Common myeloid progenitor, CD34-positive (primary cell): ENCODE results near the gene CCNQ.

Experiments
- CTCF ChIA-PET: fragments of 350-600 bp; sonication (Branson Sonifier 250); formaldehyde crosslinking; loops from one replicate; lab custom pipeline; 2021; ENCODE audit warnings: antibody characterized with exemption; lab: Charles Lee
- POLR2A ChIA-PET: fragments of 350-600 bp; sonication (Branson Sonifier 250); formaldehyde crosslinking; loops from one replicate; lab custom pipeline; 2021; ENCODE audit warnings: antibody characterized with exemption; lab: Charles Lee
- DNase-seq, 3 donors: peaks; one replicate each; pipeline versions ENCODE4 v3.0.0 to v3.0.0-alpha.2; 2013
- H3K27ac ChIP-seq, 2 experiments: 1 replicate in 1 of 2; 2 replicates in 1 of 2; pipeline ENCODE4 v1.7.0; 2013; ENCODE audit warnings: inconsistent platforms in 2 of 2, low read length in 2 of 2, mild to moderate bottlenecking in 2 of 2, low read depth in 1 of 2, moderate library complexity in 1 of 2; ENCODE audit not compliant: severe bottlenecking in 2 of 2, insufficient read depth in 1 of 2, poor library complexity in 1 of 2
- H3K27me3 ChIP-seq, 5 experiments: replicated peaks in 2 of 5; 1 replicate in 3 of 5; 2 replicates in 2 of 5; pipeline versions ENCODE4 v1.6.1 to v1.7.0; 2013; ENCODE audit warnings: low read length in 4 of 5, mild to moderate bottlenecking in 2 of 5, moderate library complexity in 2 of 5, inconsistent platforms in 1 of 5; ENCODE audit not compliant: insufficient read depth in 5 of 5, control insufficient read depth in 4 of 5
- H3K36me3 ChIP-seq, 4 experiments: 1 replicate in 2 of 4; 2 replicates in 2 of 4; pipeline versions ENCODE4 v1.6.1 to v1.7.0; 2013; ENCODE audit warnings: low read length in 3 of 4, control low read depth in 1 of 4, mild to moderate bottlenecking in 1 of 4; ENCODE audit not compliant: control insufficient read depth in 4 of 4, insufficient read depth in 4 of 4
- H3K4me1 ChIP-seq, 4 experiments: 1 replicate in 3 of 4; 2 replicates in 1 of 4; pipeline versions ENCODE4 v1.6.1 to v1.7.1; 2013; ENCODE audit warnings: low read length in 3 of 4, mild to moderate bottlenecking in 3 of 4, control low read depth in 1 of 4, inconsistent platforms in 1 of 4, moderate library complexity in 1 of 4; ENCODE audit not compliant: control insufficient read depth in 4 of 4, insufficient read depth in 4 of 4; ENCODE audit errors: control extremely low read depth in 1 of 4
- H3K4me3 ChIP-seq, 7 experiments: 1 replicate in 4 of 7; 2 replicates in 3 of 7; pipeline versions ENCODE4 v1.5.1 to v1.7.0; 2013; ENCODE audit warnings: mild to moderate bottlenecking in 7 of 7, low read length in 6 of 7, moderate library complexity in 6 of 7, inconsistent platforms in 2 of 7, low read depth in 2 of 7, control low read depth in 1 of 7; ENCODE audit not compliant: insufficient read depth in 4 of 7, control insufficient read depth in 1 of 7; ENCODE audit errors: extremely low read depth in 1 of 7
- H3K9me3 ChIP-seq, 5 experiments: 1 replicate in 4 of 5; 2 replicates in 1 of 5; pipeline versions ENCODE4 v1.6.1 to v1.7.1; 2013; ENCODE audit warnings: low read length in 4 of 5, mild to moderate bottlenecking in 2 of 5, inconsistent platforms in 1 of 5, low read depth in 1 of 5, moderate library complexity in 1 of 5; ENCODE audit not compliant: control insufficient read depth in 4 of 5, insufficient read depth in 2 of 5; ENCODE audit errors: control extremely low read depth in 1 of 5
- WGBS: methylation state at CpG from one replicate; pipeline ENCODE4 v1.1.5; 2013; ENCODE audit not compliant: insufficient coverage; 5-methylcytosine and 5-hydroxymethylcytosine counted together

Gene CCNQ

DNA sequence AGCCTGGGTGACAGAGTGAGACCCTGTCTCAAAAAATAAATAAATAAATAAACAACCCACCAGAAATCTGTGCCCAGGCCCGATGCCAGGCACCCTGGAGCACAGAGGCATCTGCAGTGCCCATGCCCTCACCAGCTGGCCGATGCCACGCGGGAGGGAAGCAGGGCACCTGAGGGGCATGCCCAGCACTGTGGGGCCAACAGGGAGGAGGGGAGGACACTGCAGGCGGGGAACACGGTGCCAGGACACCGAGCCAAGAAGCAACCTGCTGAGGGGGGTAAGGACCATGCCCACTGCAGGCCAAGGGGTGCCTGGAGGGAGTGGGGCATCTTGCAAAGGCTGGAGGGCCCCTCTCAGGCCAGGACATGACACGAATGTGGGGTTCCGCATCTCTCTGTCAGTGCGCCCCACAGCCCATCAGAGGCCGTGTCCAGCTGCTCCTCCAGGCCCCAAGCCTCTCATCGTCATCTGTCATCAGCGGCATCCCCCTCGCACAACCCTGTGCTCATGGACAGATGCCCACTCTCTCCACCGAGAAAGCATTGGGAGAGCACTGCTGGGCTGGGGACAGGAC lies 34.8 kb upstream of the CCNQ start:
- no peak overlapping the region for H3K27ac ChIP-seq
- no peak for DNase-seq
- CTCF ChIA-PET, result no interaction called here
- no peaks in the 10 kb centered on the region for H3K36me3 ChIP-seq
- WGBS, result 96% methylated on average over 14 of the region's 15 CpGs
- H3K9me3 ChIP-seq, result peaks cover 0 to 8% (median 2%) of the 10 kb centered on the region in 5 experiments
- H3K4me3 ChIP-seq, result no peak overlapping the region
- POLR2A ChIA-PET, result no interaction called here
- H3K27me3 ChIP-seq, result peaks cover 0 to 20% (median 0%) of the 10 kb centered on the region in 5 experiments
- H3K4me1 ChIP-seq, result no peaks in the 10 kb centered on the region

- POLR2A ChIA-PET, result no interaction called here
- Histone ChIP-seq H3K4me3 (no peak overlapping the region), H3K9me3 (peaks cover 0 to 8% (median 2%) of the 10 kb centered on the region in 5 experiments), H3K27me3 (peaks cover 0 to 17% (median 0%) of the 10 kb centered on the region in 5 experiments), H3K36me3 (no peaks in the 10 kb centered on the region), H3K27ac (no peak overlapping the region), H3K4me1 (peaks cover 0 to 2% (median under 1%) of the 10 kb centered on the region in 4 experiments)
- 94% methylated on average over 11 of the region's 14 CpGs for WGBS
- CTCF ChIA-PET, result interaction anchor here (1.3 kb wide), 1 partner anchor 11 kb away, joined by 5 read pairs; no protein-coding TSS in a partner anchor
- DNase-seq, result no peak
Observed at GRCh38 chrX:153633048-153633447, 34.1 kb upstream of the CCNQ start.

DNA sequence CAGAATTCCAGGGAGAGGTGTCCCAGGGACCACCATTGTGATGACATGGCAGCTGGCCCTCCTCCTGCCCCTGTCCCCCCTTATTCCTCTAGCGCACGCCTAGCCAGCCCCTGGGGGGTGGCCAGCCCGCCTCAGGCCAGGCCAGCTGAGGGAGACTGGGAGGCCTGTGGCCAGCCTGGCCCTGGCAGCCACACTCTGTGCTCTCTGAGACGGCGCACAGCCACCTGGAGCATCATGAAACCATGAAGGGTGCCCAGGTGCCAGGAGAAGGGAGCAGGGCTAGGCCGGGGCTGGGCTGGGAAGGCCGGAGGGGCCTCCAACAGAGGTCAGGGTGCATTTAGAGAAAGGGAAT lies 33.6 kb upstream of the CCNQ start:
- H3K27me3 ChIP-seq, result peaks cover 0 to 15% (median 0%) of the 10 kb centered on the region in 5 experiments
- no peak overlapping the region for H3K27ac ChIP-seq
- H3K4me3 ChIP-seq, result no peak overlapping the region
- ChIA-PET CTCF (interaction anchor here (1.3 to 3.4 kb wide), 2 partner anchors 8 to 12 kb away, joined by 5 to 18 read pairs; no protein-coding TSS in a partner anchor), POLR2A (no interaction called here)
- H3K36me3 ChIP-seq, result no peaks in the 10 kb centered on the region
- 88% methylated on average over 7 of the region's 7 CpGs for WGBS
- peaks cover 0 to 8% (median 2%) of the 10 kb centered on the region in 5 experiments for H3K9me3 ChIP-seq
- H3K4me1 ChIP-seq, result peaks cover 0 to 7% (median 3%) of the 10 kb centered on the region in 4 experiments
- no peak for DNase-seq

- Histone ChIP-seq H3K36me3 (no peaks in the 10 kb centered on the region), H3K27ac (no peak overlapping the region), H3K4me1 (peaks cover 0 to 10% (median 4%) of the 10 kb centered on the region in 4 experiments), H3K4me3 (no peak overlapping the region), H3K9me3 (peaks cover 0 to 8% (median 2%) of the 10 kb centered on the region in 5 experiments), H3K27me3 (peaks cover 0 to 15% (median 0%) of the 10 kb centered on the region in 5 experiments)
- CTCF ChIA-PET, result interaction anchor here (0.7 to 3.4 kb wide), 6 partner anchors 8 to 30 kb away, joined by 3 to 18 read pairs (median 4); partner anchors contain the start of gene DUSP9
- no peak for DNase-seq
- WGBS, result 95% methylated on average over 15 of the region's 19 CpGs
- POLR2A ChIA-PET, result no interaction called here
Observed at GRCh38 chrX:153631907-153632594, 33.1 kb upstream of the CCNQ start.

DNA sequence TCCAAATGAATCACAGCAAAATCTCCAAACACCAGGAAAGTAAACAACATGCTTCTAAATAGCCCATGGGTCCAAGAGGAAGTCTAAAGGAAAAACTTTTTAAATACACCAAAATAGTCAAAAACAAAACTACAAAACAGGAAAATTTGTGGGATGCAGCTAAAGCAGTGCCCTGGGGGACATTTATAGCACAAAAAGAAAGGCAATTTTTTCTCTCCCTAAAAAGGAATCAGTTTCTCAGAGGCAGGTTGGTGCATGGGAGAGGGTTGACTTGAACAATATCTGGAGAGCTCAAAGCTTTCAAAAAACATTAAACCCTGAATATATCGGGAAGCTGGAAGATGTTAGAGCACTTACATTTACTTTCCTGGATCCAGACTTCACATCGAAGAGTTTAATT lies 32.4 kb upstream of the CCNQ start:
- Histone ChIP-seq H3K4me1 (peaks cover 0 to 10% (median 4%) of the 10 kb centered on the region in 4 experiments), H3K36me3 (no peaks in the 10 kb centered on the region), H3K27ac (no peak overlapping the region), H3K4me3 (no peak overlapping the region), H3K9me3 (peaks cover 0 to 8% (median 2%) of the 10 kb centered on the region in 5 experiments), H3K27me3 (peaks cover 0 to 10% (median 0%) of the 10 kb centered on the region in 5 experiments)
- no peak for DNase-seq
- WGBS, result 94% methylated on average over 2 of the region's 2 CpGs
- CTCF ChIA-PET, result interaction anchor here (0.9 to 3.4 kb wide), 4 partner anchors 9 to 29 kb away, joined by 3 to 18 read pairs (median 4); partner anchors contain the start of gene DUSP9
- POLR2A ChIA-PET, result no interaction called here

GRCh38 chrX:153628665-153629064 lies 29.7 kb upstream of the CCNQ start:
- H3K36me3 ChIP-seq, result no peaks in the 10 kb centered on the region
- no peak overlapping the region for H3K4me3 ChIP-seq
- DNase-seq, result no peak
- peaks cover 0 to 10% (median 4%) of the 10 kb centered on the region in 4 experiments for H3K4me1 ChIP-seq
- POLR2A ChIA-PET, result no interaction called here
- H3K9me3 ChIP-seq, result peaks cover 0 to 8% (median 2%) of the 10 kb centered on the region in 5 experiments
- CTCF ChIA-PET, result interaction anchor here (1.4 kb wide), 1 partner anchor 38 kb away, joined by 3 read pairs; no protein-coding TSS in a partner anchor
- H3K27ac ChIP-seq, result no peak overlapping the region
- WGBS, result 87% methylated on average over 10 of the region's 12 CpGs
- H3K27me3 ChIP-seq, result peaks cover 0 to 8% (median 0%) of the 10 kb centered on the region in 5 experiments

DNA sequence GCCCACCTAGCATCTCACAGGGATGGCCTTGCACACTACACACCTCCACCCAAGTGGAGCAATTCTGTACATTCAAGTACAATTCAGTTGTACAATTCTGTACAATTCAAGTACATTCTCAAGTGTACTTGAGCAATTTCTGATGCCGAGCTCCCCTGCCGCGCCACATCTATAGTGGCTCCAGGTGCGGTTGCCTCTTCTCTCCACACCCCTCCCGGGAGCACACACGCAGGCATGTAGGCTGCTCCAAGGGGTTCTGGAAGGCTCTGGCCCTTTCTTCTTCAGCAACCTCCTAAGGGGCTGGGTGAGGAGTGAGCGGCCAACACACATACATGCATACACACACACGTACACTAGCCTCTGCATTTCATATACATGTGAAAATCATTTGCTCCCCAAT lies 29.2 kb upstream of the CCNQ start:
- Histone ChIP-seq H3K4me1 (peaks cover 0 to 10% (median 4%) of the 10 kb centered on the region in 4 experiments), H3K36me3 (no peaks in the 10 kb centered on the region), H3K4me3 (no peak overlapping the region), H3K9me3 (peaks cover 0 to 8% (median 2%) of the 10 kb centered on the region in 5 experiments), H3K27me3 (peaks cover 0 to 12% (median 0%) of the 10 kb centered on the region in 5 experiments), H3K27ac (no peak overlapping the region)
- CTCF ChIA-PET, result no interaction called here
- 97% methylated on average over 6 of the region's 8 CpGs for WGBS
- POLR2A ChIA-PET, result no interaction called here
- no peak for DNase-seq
